Astrocyte of the spinal cord (primary cell): Measurements from ENCODE around the gene ANP32B.
A peak's percentile ranks its signal among the peaks of the same experiment; 100 is the strongest.

Source experiments
- DNase-seq: peaks from one replicate; pipeline ENCODE4 v3.0.0; 2011; ENCODE audit warnings: low read depth, low spot score
- H3K4me3 ChIP-seq: 2 replicates; pipeline ENCODE4 v1.5.1; 2011; ENCODE audit warnings: low read depth, mild to moderate bottlenecking, low read length, moderate library complexity
- in situ Hi-C: cut with HindIII; loops from 2 replicates; pipeline ENCODE4 v1.10.0; 2017; ENCODE audit warnings: low sequenced_read_pairs
- TF ChIP-seq, protein P1 (sequence below): IDR thresholded peaks from 2 replicates; pipeline ENCODE4 v1.5.1; 2012; ENCODE audit warnings: low read depth, mild to moderate bottlenecking, low read length, inconsistent platforms

The ANP32B gene

GRCh38 chr9:98057138-98057799 lies 74.1 kb downstream of the ANP32B start:
- TF ChIP-seq, protein P1, sequence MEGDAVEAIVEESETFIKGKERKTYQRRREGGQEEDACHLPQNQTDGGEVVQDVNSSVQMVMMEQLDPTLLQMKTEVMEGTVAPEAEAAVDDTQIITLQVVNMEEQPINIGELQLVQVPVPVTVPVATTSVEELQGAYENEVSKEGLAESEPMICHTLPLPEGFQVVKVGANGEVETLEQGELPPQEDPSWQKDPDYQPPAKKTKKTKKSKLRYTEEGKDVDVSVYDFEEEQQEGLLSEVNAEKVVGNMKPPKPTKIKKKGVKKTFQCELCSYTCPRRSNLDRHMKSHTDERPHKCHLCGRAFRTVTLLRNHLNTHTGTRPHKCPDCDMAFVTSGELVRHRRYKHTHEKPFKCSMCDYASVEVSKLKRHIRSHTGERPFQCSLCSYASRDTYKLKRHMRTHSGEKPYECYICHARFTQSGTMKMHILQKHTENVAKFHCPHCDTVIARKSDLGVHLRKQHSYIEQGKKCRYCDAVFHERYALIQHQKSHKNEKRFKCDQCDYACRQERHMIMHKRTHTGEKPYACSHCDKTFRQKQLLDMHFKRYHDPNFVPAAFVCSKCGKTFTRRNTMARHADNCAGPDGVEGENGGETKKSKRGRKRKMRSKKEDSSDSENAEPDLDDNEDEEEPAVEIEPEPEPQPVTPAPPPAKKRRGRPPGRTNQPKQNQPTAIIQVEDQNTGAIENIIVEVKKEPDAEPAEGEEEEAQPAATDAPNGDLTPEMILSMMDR = no peak
- in situ Hi-C loops = no loop called here
- H3K4me3 ChIP-seq = peak overlapping the region; percentile 62
- DNase-seq = no peak

GRCh38 chr9:98062161-98062560 lies 79.0 kb downstream of the ANP32B start:
- TF ChIP-seq, protein P1 = no peak

DNA sequence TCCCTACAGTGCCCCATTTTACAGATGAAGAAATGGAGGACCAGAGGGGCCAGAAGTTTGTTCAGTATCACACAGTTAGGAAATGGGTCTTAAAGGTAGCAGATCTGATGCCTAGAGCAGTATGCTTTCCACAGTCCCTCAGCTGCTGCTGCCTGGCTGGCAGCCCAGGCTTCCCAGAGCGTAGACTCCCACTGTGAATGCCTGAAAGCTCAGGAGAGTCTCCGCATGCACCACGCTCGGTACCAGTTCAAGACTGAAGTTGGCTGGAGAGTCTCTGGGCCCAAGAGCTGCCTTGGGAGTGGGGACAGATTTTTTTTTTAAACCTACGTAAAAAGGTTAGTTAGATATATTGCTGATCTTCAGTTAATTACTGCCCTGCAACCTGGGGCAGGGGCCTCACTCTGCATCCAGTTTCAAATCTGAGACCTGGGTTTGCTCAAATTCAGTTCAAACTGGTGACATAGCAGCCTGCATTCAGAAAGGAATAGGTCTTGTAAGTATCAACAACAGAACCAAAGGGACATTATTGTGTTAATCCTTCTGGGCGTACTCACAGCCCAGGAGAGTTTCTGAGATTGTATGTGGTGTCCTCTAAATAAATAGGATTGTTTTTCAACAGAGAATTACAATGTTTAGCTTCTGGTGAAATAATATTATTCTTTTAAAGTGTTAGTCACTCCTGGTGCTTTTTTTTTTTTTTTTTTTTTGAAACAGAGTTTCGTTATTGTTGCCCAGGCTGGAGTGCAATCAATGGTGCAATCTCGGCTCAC lies 81.7 kb downstream of the ANP32B start:
- H3K4me3 ChIP-seq = no peak overlapping the region
- TF ChIP-seq, protein P1 = no peak
- peak; percentile 60 for DNase-seq
- in situ Hi-C loops = no loop called here

More at GRCh38 chr9:98062161-98062560, 79.0 kb downstream of the ANP32B start:
- in situ Hi-C loops = no loop called here
- DNase-seq = no peak
- no peak overlapping the region for H3K4me3 ChIP-seq
